KMS-11 (cell line): ENCODE measurements around the gene MED13L.

ENCODE experiments used
- H2AFZ ChIP-seq: fragments of 200-600 bp; sonication (generic); 2 replicates; pipeline ENCODE4 v1.6.1; 2016; ENCODE audit warnings: antibody characterized with exemption, mixed run types, low read depth
- H3K27ac ChIP-seq: fragments of 200-600 bp; sonication (generic); 2 replicates; pipeline ENCODE4 v1.6.1; 2016; ENCODE audit warnings: mild to moderate bottlenecking, mixed run types
- H3K27me3 ChIP-seq: fragments of 200-600 bp; sonication (generic); 2 replicates; pipeline ENCODE4 v1.6.1; 2017; ENCODE audit warnings: mild to moderate bottlenecking, low read depth, mixed run types, moderate library complexity; ENCODE audit not compliant: insufficient read depth
- H3K36me3 ChIP-seq: fragments of 200-600 bp; sonication (generic); 2 replicates; pipeline ENCODE4 v1.6.1; 2017; ENCODE audit warnings: mild to moderate bottlenecking, mixed run types; ENCODE audit not compliant: insufficient read depth
- H3K4me1 ChIP-seq: fragments of 200-600 bp; sonication (generic); 2 replicates; pipeline ENCODE4 v1.6.1; 2016; ENCODE audit warnings: mild to moderate bottlenecking, low read depth, mixed run types; ENCODE audit not compliant: poor library complexity, severe bottlenecking
- H3K4me2 ChIP-seq: fragments of 200-600 bp; sonication (generic); 2 replicates; pipeline ENCODE4 v1.7.0; 2016; ENCODE audit warnings: mild to moderate bottlenecking, mixed run types
- H3K4me3 ChIP-seq: fragments of 200-600 bp; sonication (generic); IDR thresholded peaks from 2 replicates; pipeline ENCODE4 v1.6.1; 2017; ENCODE audit warnings: low read depth, low read length, mixed read lengths; ENCODE audit not compliant: insufficient read depth
- H3K79me2 ChIP-seq: fragments of 200-600 bp; sonication (generic); 2 replicates; pipeline ENCODE4 v1.6.1; 2016; ENCODE audit warnings: low read depth, mixed run types; ENCODE audit not compliant: insufficient read depth
- H3K9ac ChIP-seq: fragments of 200-600 bp; sonication (generic); 2 replicates; pipeline ENCODE4 v1.6.1; 2016; ENCODE audit warnings: mild to moderate bottlenecking, mixed run types
- H4K20me1 ChIP-seq: fragments of 200-600 bp; sonication (generic); 2 replicates; pipeline ENCODE4 v1.6.1; 2016; ENCODE audit warnings: mild to moderate bottlenecking, mixed run types; ENCODE audit not compliant: insufficient read depth
- CTCF ChIP-seq: fragments of 200-600 bp; sonication (generic); conservative IDR thresholded peaks from 2 replicates; pipeline ENCODE4 v1.6.1; 2017; ENCODE audit warnings: low read depth, mild to moderate bottlenecking, antibody characterized with exemption, low read length, moderate library complexity, mixed read lengths

Gene MED13L

GRCh38 chr12:116153113-116153512 is 124.4 kb downstream of the MED13L start:
- H3K27me3 ChIP-seq = no peaks in the 10 kb centered on the region
- peaks cover 93% of the 10 kb centered on the region for H3K79me2 ChIP-seq
- H3K27ac ChIP-seq = peak overlapping the region; percentile 81
- no peak for TF ChIP-seq CTCF
- H3K9ac ChIP-seq = peak overlapping the region; percentile 14; the same call in 1 of the 2 replicates
- no peak overlapping the region for H2AFZ ChIP-seq
- peak overlapping the region; percentile 53 for H3K4me2 ChIP-seq
- H3K4me3 ChIP-seq = no peak overlapping the region
- H3K36me3 ChIP-seq = no peaks in the 10 kb centered on the region
- H4K20me1 ChIP-seq = no peaks in the 10 kb centered on the region
- H3K4me1 ChIP-seq = peaks cover 100% of the 10 kb centered on the region

GRCh38 chr12:116152268-116152667 is 125.2 kb downstream of the MED13L start:
- Histone ChIP-seq H3K27ac (peak overlapping the region; percentile 81), H3K36me3 (no peaks in the 10 kb centered on the region), H3K9ac (peak overlapping the region; percentile 25; the same call in 1 of the 2 replicates), H3K4me1 (peaks cover 97% of the 10 kb centered on the region), H3K27me3 (no peaks in the 10 kb centered on the region), H3K79me2 (peaks cover 88% of the 10 kb centered on the region), H3K4me2 (peak overlapping the region; percentile 98), H3K4me3 (no peak overlapping the region), H2AFZ (no peak overlapping the region), H4K20me1 (no peaks in the 10 kb centered on the region)
- TF ChIP-seq CTCF = no peak

GRCh38 chr12:116150452-116150851 is 127.0 kb downstream of the MED13L start:
- peak overlapping the region; percentile 98; the same call in 1 of the 2 replicates for H3K4me2 ChIP-seq
- no peak overlapping the region for H2AFZ ChIP-seq
- H3K4me1 ChIP-seq = peaks cover 81% of the 10 kb centered on the region
- H4K20me1 ChIP-seq = no peaks in the 10 kb centered on the region
- H3K27me3 ChIP-seq = no peaks in the 10 kb centered on the region
- H3K36me3 ChIP-seq = no peaks in the 10 kb centered on the region
- no peak overlapping the region for H3K9ac ChIP-seq
- peaks cover 82% of the 10 kb centered on the region for H3K79me2 ChIP-seq
- H3K4me3 ChIP-seq = no peak overlapping the region
- H3K27ac ChIP-seq = peak overlapping the region; percentile 81; the same call in 1 of the 2 replicates
- TF ChIP-seq CTCF = no peak

- TF ChIP-seq CTCF = no peak
These were observed 127.5 kb downstream of the MED13L start for GRCh38 chr12:116150001-116150400.

More at GRCh38 chr12:116150001-116150400, 127.5 kb downstream of the MED13L start:
- Histone ChIP-seq H3K4me1 (peaks cover 79% of the 10 kb centered on the region), H3K27ac (no peak overlapping the region), H3K79me2 (peaks cover 81% of the 10 kb centered on the region), H3K36me3 (no peaks in the 10 kb centered on the region), H3K4me3 (no peak overlapping the region), H2AFZ (no peak overlapping the region), H4K20me1 (no peaks in the 10 kb centered on the region), H3K9ac (no peak overlapping the region), H3K4me2 (no peak overlapping the region), H3K27me3 (no peaks in the 10 kb centered on the region)
